Right ventricle myocardium superior (tissue), 1 donor: ENCODE measurements around the gene MPP2. TPM values are rescaled to one million over a fixed set of nuclear protein-coding genes. Genes with fewer than 3 reads are reported as not detected.
"Not testable (repeated sequence)": the region's sequence is repeated elsewhere in the genome, so short reads cannot be mapped to it uniquely, and the experiment has no call there.

Experiments used
- ATAC-seq: fragments of 200-7000 bp; cut with Tn5 transposase; one replicate; pipeline ENCODE4 v1.9.1; 2020; ENCODE audit warnings: mild to moderate bottlenecking; ENCODE audit not compliant: poor library complexity
- DNase-seq: peaks from one replicate; pipeline ENCODE4 v3.0.0-alpha.2; 2020
- intact Hi-C: fragments of 100-400 bp; cut with DNase I; formaldehyde crosslinking; loops from one replicate; pipeline ENCODE4 v1.11.2; 2022
- long read RNA-seq: library from polyadenylated mRNA; unstranded; transcript quantifications from one replicate; pipeline ENCODE4 v2.0.0, GENCODE V29; 2021
- total RNA-seq: library from RNA; stranded (reverse); fragmentation: NEBNext Ultra II Directional; extraction: Animal tissue kit (Norgen Biotek cat#: 25700); gene quantifications from one replicate; pipeline ENCODE4 v1.2.1, GENCODE V29; 2021
- donor health status: DM: no; HTN: yes; CAD: no; lungs with severe emphysema.

The MPP2 gene
- 17.1 TPM for total RNA-seq
- long read RNA-seq, full-length matches to known transcripts = 26 of 46 reads
- long read RNA-seq, partial matches to known transcripts = 16 of 46 reads
- long read RNA-seq, other reads (novel, unspliced or antisense) = 4 of 46 reads

GRCh38 chr17:43907425-43907981 lies at the start of gene MPP2:
TSS of gene MPP2 (minus strand) at chr17:43907536. CDS start at chr17:43904460, 3,076 bp downstream.
- intact Hi-C loops = no loop called here
- ATAC-seq (peak; percentile 80), DNase-seq (peak; percentile 78)

GRCh38 chr17:43956222-43956621 lies 48.9 kb upstream of the MPP2 start:
- no peak for DNase-seq
- no peak for ATAC-seq
- intact Hi-C loops = no loop called here

GRCh38 chr17:43953746-43954145 lies 46.4 kb upstream of the MPP2 start, which contains the start of gene PYY:
TSS of gene PYY (minus strand) at chr17:43953940. CDS start at chr17:43953483, 457 bp downstream.
- intact Hi-C loops = no loop called here
- ATAC-seq (no peak), DNase-seq (no peak)

GRCh38 chr17:43952724-43953666 lies 45.7 kb upstream of the MPP2 start:
- ATAC-seq (no peak), DNase-seq (no peak)
- intact Hi-C loops = no loop called here

- intact Hi-C loops = no loop called here
- ATAC-seq (no peak), DNase-seq (no peak)
Measured at GRCh38 chr17:43952351-43952723, 45.0 kb upstream of the MPP2 start.

GRCh38 chr17:43951750-43952149 lies 44.4 kb upstream of the MPP2 start:
- intact Hi-C loops = no loop called here
- ATAC-seq = no peak
- DNase-seq = no peak

GRCh38 chr17:43950554-43950953 lies 43.2 kb upstream of the MPP2 start:
- intact Hi-C loops = no loop called here
- DNase-seq = no peak
- ATAC-seq = no peak

GRCh38 chr17:43949781-43950180 lies 42.4 kb upstream of the MPP2 start:
- DNase-seq (no peak), ATAC-seq (no peak)
- intact Hi-C loops = loop anchor here (10.0 kb wide), 1 partner anchor 195 kb away; the partner anchor contains the start of gene HROB

- no peak for DNase-seq
- ATAC-seq = no peak
- intact Hi-C loops = loop anchor here (10.0 kb wide), 1 partner anchor 198 kb away; the partner anchor contains the start of gene HROB
Measured at GRCh38 chr17:43946781-43947180, 39.4 kb upstream of the MPP2 start.

GRCh38 chr17:43945074-43945829 lies 37.9 kb upstream of the MPP2 start:
- intact Hi-C loops = loop anchor here (10.0 kb wide), 1 partner anchor 200 kb away; the partner anchor contains the start of gene HROB
- ATAC-seq = no peak
- no peak for DNase-seq

GRCh38 chr17:43942051-43942685 lies 34.8 kb upstream of the MPP2 start, which contains the start of gene PPY:
TSS of gene PPY (minus strand) at chr17:43942476. CDS start at chr17:43941654, 822 bp downstream.
- intact Hi-C loops = loop anchor here (5.0 to 10.0 kb wide), 2 partner anchors 50 to 203 kb away; partner anchors contain the start of gene HROB
- no peak for ATAC-seq
- no peak for DNase-seq

GRCh38 chr17:43940630-43941029 lies 33.3 kb upstream of the MPP2 start:
- peak; percentile 32 for ATAC-seq
- DNase-seq = no peak
- intact Hi-C loops = loop anchor here (5.0 to 10.0 kb wide), 2 partner anchors 52 to 204 kb away; partner anchors contain the start of gene HROB

- no peak for DNase-seq
- intact Hi-C loops = loop anchor here (5.0 to 10.0 kb wide), 2 partner anchors 52 to 205 kb away; partner anchors contain the start of gene HROB
- ATAC-seq = no peak
Measured at GRCh38 chr17:43939886-43940285, 32.5 kb upstream of the MPP2 start.

GRCh38 chr17:43939452-43939851 lies 32.1 kb upstream of the MPP2 start:
- intact Hi-C loops = not testable (repeated sequence)

GRCh38 chr17:43938838-43939182 lies 31.5 kb upstream of the MPP2 start:
- intact Hi-C loops = no loop called here

More at GRCh38 chr17:43939452-43939851, 32.1 kb upstream of the MPP2 start:
- ATAC-seq, DNase-seq: not testable (repeated sequence)

GRCh38 chr17:43936434-43936833 lies 29.1 kb upstream of the MPP2 start:
- DNase-seq = no peak
- intact Hi-C loops = no loop called here
- ATAC-seq = no peak

More at GRCh38 chr17:43938838-43939182, 31.5 kb upstream of the MPP2 start:
- ATAC-seq (no peak), DNase-seq (no peak)

- intact Hi-C loops = no loop called here
Measured at GRCh38 chr17:43935926-43936261, 28.6 kb upstream of the MPP2 start.

More at GRCh38 chr17:43935926-43936261, 28.6 kb upstream of the MPP2 start:
- DNase-seq (no peak), ATAC-seq (no peak)
